ENCODE results near the gene FARP1.

The FARP1 gene

DNA sequence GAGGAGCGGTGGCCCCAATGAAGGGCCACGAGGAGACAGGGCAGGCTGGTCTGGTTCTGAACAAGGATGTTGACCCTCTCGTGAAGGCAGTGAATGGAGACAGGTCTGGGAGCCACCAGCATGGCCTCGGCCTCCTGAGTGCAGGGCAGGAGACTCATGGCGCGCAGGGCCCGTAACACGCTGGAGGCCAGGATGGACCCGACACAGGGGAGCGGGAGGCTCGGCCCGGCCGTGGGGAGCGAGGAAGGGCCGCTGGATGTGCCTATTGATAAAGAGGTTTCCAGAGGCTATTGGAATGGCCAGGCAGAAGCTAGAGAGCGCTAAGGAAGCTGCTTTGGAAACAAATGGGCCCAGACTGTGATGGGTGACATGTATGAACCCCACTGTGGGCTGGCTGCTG is 301.5 kb downstream of the FARP1 start:
- DNase-seq (ENCODE audit: low read depth in 3 of 3): no peak

DNA sequence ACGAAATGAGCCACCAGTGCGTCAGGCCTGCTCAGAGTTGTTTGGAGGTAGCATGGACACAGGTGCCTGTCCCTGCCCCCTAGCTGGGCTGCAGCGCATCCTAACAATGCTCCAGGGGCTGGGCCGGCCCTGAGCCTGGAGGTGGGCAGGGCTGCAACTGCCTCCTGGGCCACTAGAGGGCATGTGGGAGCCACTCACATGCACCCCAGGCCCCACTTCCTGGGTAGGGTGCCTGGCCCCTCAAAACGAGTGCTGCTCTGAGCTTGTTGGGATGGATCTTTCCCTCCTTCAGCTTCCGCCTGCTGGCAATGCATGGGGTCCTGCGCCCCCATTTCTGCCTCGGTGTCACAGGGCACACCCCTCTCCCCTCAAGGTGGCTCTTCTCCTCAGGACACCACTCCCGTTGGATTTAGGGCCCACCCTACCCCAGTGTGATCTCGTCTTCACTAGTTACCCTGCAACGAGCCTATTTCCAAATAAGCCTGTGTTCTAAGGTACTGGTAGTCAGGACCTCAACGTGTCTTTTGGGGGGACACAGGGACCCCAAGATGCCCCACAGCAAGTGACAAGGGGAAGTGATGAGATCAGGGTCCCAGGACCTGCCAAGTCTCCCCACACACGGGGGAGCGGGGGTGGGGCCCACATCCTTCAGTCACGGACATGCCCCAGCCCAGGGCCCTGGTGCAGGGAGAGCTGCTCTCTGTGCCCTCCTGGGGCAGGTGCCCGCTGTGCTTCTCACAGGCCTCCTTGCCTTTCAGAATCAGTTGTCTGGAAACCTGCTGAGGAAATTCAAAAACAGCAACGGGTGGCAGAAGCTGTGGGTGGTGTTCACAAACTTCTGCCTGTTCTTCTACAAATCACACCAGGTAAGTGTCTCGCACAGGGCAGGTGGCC is 302.7 kb downstream of the FARP1 start:
- peak; percentile 57 to 72 (median 59) for DNase-seq (ENCODE audit: low read depth in 3 of 3)

DNA sequence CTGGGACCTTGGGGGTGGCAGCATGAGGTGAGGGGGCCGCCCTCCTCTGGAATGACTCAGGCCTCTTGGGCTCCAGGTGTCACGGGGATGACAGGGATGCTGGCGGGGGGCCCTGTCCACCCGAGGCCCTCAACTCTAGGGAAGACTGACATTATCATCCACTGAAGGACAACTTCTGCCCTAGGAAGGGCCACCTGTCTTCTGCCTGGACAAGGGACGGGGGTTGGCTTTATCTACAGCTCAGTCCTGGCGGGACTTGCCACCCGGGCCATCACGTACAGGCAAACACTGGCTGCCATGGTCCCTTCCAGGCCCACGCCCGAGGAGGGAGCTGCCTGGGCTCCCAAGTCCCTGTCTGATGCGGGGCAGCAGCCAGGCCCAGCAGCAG is 303.3 kb downstream of the FARP1 start:
- no peak for DNase-seq (ENCODE audit: low read depth in 3 of 3)

DNA sequence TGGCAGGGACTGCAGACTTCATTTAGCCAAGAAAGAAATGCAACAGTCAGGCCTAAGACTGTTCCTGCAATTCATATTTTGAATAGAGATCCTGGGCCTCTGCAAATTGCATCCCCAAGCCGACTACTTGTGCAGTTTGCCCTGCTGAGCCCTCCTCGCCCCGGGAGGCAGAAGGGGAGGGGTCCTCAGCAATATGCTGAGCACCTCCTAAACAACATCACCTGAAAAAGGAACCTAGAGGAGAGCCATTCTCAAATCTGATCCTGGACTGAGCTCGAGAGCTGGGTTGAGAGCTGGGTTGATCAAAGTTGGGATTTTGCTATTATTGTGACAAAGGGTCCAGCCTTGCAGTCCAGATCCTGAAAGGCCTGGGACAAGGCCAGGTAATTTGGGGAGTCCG is 304.2 kb downstream of the FARP1 start:
- no peak for DNase-seq (ENCODE audit: low read depth in 3 of 3)

DNA sequence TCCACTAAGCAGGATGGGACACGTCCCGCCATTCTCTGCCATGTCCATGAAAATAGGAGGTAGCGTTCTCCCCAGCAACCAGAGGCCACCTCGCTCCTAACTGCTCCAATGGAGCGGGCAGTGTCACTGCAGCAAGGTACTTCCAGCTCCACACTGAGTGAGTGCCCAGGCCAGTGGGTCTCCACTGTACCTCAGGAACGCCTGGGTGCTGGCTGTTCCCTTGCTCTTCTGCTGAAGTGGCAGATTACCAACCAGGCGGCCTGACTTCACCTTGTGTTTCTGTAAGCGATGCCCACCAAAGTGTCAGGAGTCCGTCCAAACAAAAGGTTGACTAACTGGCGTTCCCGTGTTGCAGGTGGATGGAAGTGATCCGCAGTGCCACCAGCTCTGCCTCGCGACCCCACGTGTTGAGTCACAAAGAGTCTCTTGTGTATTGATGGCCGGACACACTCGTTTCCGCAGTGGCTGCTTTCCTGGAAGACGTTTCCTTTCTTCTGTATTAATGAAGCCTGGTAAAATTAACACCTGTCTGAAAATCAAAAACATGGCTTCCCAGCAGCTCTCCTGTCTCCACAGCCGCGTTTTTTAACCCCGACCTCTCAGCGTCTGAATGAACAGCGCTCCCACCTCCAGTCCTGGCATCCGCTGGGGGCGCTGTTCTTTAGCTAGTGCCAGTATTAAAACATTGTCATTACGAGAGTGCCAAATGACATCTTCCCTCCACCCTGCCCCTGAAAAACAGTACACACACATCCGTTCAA is 305.2 kb downstream of the FARP1 start:
- DNase-seq (ENCODE audit: low read depth in 3 of 3): no peak

DNA sequence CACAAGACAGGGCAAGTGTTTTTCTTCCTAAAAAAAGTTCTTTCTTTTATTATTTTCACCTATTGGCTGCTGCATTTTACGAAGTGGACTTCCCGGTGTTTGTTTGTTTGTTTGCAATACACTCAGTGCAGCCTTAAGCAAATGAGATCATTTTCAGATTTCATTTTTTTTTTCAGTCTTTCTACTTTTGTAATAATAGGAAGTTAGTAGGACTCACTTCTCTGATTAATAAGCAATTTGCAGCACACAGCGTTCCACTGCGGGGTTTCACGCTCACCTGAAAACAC is 305.7 kb downstream of the FARP1 start:
- DNase-seq (ENCODE audit: low read depth in 3 of 3): no peak

DNA sequence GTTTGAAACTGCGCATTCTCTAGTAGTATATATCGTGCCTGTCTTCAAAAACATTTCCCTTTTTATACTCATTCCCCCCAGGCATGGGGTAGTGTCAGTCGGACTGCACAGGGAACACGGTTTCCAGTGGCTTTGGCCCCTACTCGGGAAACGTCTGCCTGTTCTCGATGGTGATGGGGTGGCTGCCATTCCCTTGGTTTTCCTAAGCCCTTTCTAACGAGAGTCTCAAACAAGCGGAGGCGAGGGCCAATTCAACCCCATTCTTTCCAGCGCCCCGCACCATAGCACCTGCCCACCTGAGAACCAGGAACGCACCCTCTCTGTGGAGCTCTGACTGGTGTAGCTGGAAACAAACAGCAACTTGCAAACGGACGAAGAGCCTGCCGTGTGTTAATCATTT is 306.4 kb downstream of the FARP1 start:
- DNase-seq (ENCODE audit: low read depth in 3 of 3): no peak

DNA sequence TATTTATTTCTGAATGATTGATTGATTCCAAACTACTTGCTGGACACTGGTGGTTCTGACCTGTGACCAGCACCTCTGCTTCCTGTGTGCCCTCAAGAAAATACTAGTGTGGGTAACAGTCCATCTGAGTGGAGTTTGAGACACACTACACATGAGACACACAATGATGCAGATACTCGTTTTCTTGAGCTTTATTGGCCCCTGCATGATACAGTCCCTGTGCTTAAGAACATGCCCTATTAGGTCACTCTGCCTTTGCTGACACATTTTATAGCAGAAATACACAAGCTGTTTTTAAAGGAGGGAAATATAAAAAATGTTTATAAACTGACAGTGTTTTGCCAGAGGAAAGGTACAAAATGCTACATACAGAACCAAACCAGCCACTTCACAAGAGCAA is 307.1 kb downstream of the FARP1 start:
- DNase-seq (ENCODE audit: low read depth in 3 of 3): no peak

DNA sequence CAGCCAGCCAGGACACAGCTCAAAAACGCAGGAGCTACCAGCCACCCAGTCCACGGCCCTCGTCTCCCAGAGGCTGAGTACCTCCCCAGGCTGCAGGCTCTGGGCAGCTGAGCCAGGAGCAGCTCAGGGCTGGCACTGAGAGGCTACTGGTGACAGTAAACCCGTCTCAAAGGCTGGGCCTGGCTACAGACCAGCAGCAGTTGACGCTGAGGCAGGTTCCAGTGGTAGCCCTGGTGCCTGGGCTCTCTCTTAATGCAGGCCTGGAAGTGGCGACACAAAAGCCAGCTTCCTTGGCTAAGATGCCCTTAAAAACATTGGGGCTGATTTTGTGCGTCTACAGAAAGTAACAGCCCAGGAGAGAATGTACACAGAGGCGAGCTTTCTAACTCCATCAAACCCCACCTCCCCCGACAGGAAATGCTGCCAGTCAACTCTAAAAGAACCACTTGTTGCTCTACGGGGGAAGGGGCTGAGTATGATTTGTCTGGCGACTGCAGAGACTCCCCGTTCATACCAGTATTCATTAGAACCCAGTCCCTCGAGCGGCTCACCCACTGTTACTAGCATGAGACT is 307.7 kb downstream of the FARP1 start:
- DNase-seq (ENCODE audit: low read depth in 3 of 3): no peak

DNA sequence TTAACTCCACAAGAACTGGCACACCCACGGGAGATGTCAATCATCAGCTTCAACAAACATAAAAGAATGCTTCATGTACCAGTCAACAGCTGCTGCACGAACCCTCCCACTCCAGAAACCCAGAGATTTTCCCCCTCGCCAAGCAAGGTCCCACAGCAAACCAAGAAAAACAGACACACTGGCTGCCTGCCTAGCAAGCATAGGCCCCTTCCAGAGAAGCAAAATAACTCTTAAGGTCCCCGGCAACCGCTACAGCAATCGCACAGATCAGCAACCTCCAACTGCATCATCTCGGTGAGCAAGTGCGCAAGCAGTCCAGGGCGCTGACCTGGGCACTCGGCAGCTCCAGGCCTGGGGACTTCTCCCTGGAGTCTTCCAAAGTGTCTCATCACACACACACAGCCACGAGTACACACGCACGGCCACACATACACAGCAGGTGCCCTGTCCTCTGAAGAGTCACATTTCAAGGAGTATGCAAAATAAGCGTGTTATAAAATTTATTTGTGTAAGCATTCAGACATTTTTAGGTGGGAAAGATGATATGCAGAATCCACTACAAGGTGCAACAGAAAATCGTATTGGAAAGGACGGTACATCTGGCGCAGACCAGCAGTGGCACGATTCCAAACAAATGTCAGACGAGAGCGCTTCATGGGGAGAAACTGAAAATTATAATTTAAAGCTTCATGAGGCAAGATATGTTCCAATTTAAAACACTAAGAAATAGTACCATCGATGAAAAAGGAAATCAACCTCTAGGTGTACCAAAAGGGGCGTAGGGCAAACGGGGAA is 309.0 kb downstream of the FARP1 start:
- no peak for DNase-seq (ENCODE audit: low read depth in 3 of 3)

DNA sequence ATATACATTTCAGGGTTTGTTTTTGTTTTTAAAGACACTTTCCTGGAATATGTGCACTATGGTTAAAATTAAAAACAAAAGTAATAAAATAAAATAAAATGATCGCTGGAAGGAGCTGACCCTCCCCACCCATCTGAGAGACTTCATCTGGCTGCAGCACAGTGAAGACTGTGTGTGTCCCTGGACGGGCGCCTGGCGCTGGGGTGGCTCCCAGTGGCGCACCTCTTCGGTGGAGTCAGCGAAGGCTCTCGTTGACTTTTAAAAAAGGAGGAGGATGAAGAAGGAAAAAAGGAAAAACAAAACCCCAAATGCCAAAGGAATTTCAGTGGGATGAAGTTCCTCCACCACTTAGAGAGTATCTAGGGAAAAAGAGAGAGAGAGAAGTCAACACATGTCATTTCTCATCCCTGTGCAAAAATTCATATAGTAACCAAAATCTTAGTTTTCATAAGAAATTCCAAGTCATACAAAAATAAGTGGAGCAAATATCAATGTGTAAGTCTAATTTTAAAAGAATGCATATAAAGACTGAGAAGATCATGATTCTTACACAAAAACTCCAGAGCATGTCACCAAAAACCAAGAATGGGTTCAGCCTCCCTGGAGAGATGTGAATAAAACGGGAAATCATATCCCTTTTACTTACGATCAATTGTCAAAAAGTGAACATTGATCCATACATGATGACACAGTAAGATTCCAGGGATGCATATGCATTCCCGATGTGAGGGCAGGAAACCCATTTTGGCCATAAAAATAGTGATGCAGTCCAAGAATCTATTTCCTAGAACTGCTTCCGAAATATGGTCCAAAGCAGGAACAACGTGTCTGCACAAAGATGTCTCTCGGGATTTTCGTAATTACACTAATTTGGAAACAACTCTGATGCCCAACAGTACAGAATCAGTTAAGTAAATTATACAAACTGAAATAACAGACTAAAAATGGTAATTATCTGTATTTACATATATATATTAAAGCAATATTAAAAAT is 310.3 kb downstream of the FARP1 start:
- DNase-seq (ENCODE audit: low read depth in 3 of 3): no peak

DNA sequence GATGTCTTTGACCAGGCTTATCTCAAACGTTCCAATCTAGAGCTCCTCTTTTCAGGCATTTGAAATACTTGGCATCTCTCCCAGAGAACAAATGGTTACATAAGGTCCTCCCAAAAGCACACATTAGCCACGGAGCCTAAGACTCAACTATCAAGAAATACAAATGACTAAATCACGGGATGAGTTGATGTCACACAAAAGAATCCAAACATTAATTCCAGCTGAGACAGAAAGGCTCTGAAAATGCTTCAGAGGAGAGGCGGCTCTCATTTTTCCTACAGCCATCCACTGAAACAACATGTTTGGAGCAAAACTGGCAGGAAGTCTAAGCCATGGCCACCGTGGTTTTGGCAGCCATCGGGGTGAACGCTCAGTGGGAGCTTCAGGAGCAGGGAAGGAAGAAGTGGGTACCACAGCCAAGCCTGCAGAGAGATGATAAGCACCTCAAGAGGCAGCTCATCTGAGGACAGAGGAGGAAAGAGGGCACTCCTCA is 311.5 kb downstream of the FARP1 start:
- DNase-seq (ENCODE audit: low read depth in 3 of 3): no peak

DNA sequence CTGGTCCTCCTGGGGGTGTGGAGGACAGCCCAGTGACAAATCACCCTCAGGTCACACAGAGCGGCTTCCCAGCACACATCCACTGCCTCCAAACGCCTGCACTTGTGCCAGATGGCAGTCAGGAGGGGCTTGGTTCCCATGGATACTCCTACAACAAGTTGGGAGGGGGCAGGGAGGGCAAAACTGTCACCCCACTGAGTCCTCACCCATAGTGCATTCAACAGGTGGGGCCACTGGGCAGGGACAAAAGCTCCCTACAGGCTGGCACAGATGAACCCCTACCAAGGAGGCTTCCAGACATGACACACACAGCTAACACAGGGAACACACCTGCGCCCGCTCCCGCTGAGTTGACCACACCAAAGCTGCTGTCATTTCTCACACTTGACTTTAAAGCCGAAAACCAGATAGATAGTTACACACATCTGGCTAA is 313.5 kb downstream of the FARP1 start:
- DNase-seq (ENCODE audit: low read depth in 3 of 3): no peak

DNA sequence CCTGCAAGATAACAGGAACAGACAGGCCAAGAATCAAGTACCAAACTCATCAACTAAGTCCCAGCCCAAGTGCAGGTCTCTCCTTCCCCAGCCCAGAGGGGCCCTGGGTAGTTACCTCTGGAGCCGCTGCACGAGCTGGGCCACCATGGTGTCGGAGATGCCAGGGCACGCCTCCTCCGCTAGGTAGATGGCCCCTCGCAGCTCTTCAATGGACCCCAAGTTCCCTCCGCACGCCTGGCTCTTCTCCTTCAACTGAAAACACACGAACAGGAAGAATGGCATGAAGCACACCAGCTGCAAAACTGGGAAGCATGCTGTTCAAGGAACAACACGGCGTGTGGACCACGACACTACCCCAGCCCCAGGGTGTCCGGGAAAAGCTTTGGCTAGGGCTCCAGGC is 314.2 kb downstream of the FARP1 start:
- DNase-seq (ENCODE audit: low read depth in 3 of 3): no peak

DNA sequence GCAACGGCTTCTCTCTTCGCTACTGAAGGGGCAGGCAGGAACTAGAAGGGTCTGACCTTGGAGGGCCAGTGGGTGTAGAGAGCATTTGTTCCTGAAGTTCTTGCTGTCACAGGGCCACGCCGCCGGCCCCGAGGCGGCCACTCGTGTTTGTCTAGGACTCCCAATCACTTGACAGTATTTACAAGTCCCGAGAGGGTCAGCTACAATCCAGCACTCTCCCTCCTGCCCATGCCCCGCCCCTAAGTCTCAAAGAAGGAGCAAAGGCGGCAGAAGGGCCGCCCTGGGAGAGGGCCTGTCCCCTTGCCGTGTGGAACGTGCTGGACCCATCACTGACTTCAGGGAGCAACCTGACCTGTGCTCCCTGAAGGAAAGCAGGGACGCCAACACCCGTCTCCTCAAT is 315.5 kb downstream of the FARP1 start:
- no peak for DNase-seq (ENCODE audit: low read depth in 3 of 3)

DNA sequence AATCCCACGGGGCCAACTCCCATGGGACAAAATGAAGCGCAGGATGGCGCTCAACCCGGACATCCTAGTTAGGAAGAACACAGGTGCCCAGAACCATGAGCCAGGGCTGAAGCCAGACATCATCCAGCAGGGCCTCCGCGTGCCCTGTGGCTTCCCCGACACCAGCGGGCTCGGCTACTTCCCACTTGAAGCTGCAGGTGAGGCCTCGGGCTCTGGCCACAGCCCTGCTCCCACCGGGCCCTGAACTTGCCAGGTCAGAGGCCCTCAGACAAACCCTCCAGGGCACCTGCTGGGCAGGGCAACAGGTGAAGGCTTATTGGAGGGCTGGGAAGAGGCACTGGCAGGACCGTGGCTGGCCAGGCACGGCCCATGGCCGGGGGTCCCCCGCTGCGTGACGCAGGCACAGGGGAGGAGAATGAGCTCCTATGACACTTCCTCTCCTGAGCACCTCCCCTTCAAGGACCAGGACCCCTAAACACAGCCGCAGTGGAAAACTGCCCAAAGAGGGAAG is 316.3 kb downstream of the FARP1 start:
- DNase-seq (ENCODE audit: low read depth in 3 of 3): no peak

DNA sequence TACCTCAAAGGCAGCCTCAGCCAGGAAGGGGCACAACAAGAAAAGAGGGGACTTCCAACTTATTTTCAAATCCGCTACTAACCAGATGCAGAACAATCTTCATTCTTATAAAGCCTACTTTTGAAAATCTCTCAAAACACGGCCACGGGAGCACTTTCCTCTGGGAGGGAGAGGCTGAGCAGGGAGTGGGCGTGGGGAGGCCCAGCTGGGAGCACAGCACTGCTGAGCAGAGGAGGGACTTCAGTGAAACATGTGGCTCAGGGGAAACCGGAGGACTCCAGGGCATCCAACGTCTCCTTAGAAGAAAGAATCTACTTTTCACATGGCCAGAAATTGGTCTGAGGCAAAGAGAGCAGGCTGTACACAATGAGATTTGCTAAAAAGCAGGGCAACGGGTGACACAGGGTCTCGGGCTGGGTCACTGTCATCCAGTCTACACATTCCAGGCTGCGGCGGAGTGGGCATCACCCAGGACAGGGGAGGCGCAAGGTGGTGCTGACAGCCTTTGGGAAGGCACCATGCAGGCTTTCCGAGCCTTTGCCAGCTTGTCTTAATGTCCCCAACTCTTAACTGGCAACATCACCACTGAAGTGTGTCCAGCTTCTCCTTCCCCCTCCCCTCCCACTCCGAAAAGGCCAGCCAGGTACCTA is 317.0 kb downstream of the FARP1 start:
- DNase-seq (ENCODE audit: low read depth in 3 of 3): no peak

DNA sequence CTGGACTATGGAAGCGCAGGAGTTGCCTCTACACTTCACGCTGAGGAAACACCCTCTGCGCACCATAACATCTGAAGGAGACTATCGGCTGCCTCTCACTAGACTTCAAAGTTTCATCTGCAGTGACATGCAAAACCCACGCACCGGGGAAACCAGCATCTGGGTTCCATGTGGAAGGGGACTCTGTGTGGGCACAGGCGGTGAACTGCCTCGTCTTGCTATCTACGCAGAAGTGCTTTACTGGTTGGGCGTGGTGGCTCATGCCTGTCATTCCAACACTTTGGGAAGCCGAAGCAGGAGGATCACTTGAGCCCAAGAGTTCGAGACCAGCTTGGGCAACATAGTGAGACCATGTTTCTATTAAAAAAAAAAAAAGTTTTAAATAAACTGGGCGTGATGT is 317.6 kb downstream of the FARP1 start:
- DNase-seq (ENCODE audit: low read depth in 3 of 3): no peak

DNA sequence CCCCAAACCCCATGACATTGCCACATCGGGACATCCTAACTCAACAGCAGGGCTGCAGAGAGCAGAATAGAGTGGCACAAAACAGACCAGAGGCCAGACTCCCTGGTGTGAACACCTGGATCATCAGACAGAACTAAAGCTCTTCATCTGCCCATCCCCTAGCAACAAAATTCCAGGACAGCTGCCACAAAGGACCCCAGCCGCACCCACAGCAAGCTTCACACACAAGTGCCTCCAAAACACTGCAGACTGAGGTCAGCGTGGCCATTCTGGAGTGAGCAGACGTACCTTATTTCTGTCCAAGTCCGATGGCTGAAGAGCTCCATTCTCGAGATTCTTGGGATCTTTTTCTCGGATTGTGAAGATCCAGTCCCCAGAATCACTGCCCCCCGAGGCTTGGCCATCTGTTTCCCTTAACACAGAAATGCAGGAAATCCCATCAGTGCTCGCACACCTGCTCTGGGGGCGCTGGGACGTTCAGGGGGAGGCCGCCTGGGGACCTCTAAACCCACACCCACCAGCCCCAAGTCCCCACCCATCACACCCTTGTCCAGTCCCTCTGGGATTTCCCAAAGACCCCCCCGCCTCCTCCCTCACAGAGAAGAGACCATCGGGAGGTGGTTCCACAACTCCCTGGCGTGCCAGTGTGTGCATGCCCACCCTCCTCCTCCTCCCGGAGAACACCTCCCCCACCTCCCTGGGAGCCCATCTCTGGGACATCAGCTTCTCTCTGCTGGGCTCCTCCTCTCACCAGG is 318.8 kb downstream of the FARP1 start:
- no peak for DNase-seq (ENCODE audit: low read depth in 3 of 3)

Measured in stimulated activated CD4-positive, alpha-beta T cell treated with anti-CD3 and anti-CD28 coated beads, TNF-alpha, amount 100 ng/mL, for 4 hours (primary cell).